Activated naive CD8-positive, alpha-beta T cell treated with anti-CD3 and anti-CD28 coated beads, Interleukin-2, amount 10 ng/mL, durations not matched to agents 7 days and 5 days (primary cell): ENCODE measurements around the gene CDK5RAP3. TPM values are rescaled to one million over a fixed set of nuclear protein-coding genes. Genes with fewer than 3 reads are reported as not detected.
"Not testable (repeated sequence)": the region's sequence is repeated elsewhere in the genome, so short reads cannot be mapped to it uniquely, and the experiment has no call there.

Source experiments
- ATAC-seq: fragments of 150-1000 bp; cut with Tn5 transposase; one replicate; pipeline ENCODE4 v1.10.0; 2021; ENCODE audit warnings: low read depth, moderate library complexity
- POLR2A ChIA-PET: fragments of 350-600 bp; sonication (Branson Sonifier 250); formaldehyde crosslinking; loops from one replicate; lab custom pipeline; 2021; ENCODE audit warnings: antibody characterized with exemption; lab: Charles Lee
- DNase-seq: peaks from one replicate; pipeline ENCODE4 v3.0.0; 2021
- H3K27ac Mint-ChIP-seq: one replicate; pipeline ENCODE4 v1.8.0; 2022; ENCODE audit warnings: mild to moderate bottlenecking, mixed read lengths
- H3K27me3 Mint-ChIP-seq: one replicate; pipeline ENCODE4 v1.8.0; 2022; ENCODE audit warnings: mild to moderate bottlenecking, moderate library complexity, mixed read lengths
- H3K36me3 Mint-ChIP-seq: one replicate; pipeline ENCODE4 v1.8.0; 2021; ENCODE audit warnings: mild to moderate bottlenecking, mixed read lengths
- H3K4me1 Mint-ChIP-seq: one replicate; pipeline ENCODE4 v1.8.0; 2021; ENCODE audit warnings: mixed read lengths
- H3K4me3 Mint-ChIP-seq: one replicate; pipeline ENCODE4 v1.8.0; 2022; ENCODE audit warnings: mild to moderate bottlenecking, moderate library complexity, mixed read lengths
- H3K9me3 Mint-ChIP-seq: one replicate; pipeline ENCODE4 v1.8.0; 2021; ENCODE audit warnings: mixed read lengths
- total RNA-seq, 2 experiments: library from RNA; stranded (reverse); gene quantifications; one replicate each; pipeline ENCODE4 v1.2.3, GENCODE V29; 2021

The CDK5RAP3 gene
- total RNA-seq, 2 experiments from 2014 or later, result 286 to 287 TPM

DNA sequence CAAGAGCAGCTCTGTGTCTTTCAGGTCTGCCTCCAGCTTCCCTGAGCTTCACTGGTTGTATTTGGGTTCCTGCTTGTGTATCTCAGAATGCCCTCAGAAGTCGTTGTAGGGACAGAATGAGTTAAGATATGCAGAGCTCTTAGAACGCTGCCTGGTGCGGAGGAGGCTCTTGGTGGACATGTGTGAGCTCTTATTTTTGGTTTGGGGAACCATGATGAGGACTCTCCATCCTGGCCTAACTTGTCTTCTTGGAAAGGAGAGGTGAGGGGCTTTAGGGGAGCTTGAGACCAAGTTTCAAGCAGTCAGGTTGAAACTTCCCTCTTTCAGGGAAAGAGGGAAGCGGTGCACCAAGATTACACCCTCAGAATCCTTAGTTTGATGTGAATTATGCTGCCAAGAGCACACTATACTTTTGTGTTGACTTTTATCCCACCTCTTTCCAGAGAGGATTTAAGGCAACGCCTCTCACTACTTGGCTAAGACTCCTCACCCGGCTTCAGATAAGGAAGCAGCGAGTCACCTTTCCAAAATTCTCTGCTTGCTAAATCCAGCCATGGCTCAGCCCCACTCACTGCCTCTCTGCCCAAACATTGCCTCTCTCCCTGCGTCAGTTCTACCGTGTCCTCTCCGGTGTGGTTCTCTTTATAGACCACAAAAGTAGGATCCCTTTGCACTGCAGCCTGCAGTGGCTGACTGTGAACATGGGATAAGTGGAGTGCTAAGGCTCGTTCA lies 12.7 kb downstream of the CDK5RAP3 start:
- peak overlapping the region; percentile 65 for H3K27ac Mint-ChIP-seq
- peaks cover 30% of the 10 kb centered on the region for H3K4me1 Mint-ChIP-seq
- no peaks in the 10 kb centered on the region for H3K9me3 Mint-ChIP-seq
- POLR2A ChIA-PET, result interaction anchor here (1.5 to 2.4 kb wide), 2 partner anchors 12 to 35 kb away, joined by 3 to 8 read pairs; partner anchors contain the start of gene CDK5RAP3
- H3K27me3 Mint-ChIP-seq, result no peaks in the 10 kb centered on the region
- H3K4me3 Mint-ChIP-seq, result no peak overlapping the region
- ATAC-seq (no peak), DNase-seq (no peak)
- H3K36me3 Mint-ChIP-seq, result peaks cover 28% of the 10 kb centered on the region

DNA sequence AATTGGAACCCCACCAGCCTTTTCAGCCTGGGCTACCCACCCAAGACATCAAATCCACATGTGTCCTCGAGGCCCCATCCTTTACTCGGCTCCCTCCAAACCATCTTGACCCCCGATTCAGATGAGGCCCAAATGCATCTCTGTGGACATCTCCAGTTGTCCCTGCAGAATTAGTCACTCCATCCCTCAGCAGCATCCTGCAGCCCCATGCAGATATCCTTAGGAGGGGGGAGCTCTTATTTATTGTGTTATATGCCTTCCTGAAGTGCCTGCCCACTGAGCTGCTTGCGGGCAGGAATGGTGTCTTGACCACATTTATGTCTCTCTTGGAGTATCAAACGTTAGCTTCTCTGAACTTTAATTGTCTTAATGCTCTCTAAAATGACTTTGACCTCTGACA lies 15.6 kb downstream of the CDK5RAP3 start:
- Mint-ChIP-seq H3K36me3 (peaks cover 16% of the 10 kb centered on the region), H3K4me3 (no peak overlapping the region), H3K9me3 (no peaks in the 10 kb centered on the region), H3K27ac (no peak overlapping the region), H3K4me1 (peaks cover 35% of the 10 kb centered on the region), H3K27me3 (peaks cover 2% of the 10 kb centered on the region)
- DNase-seq (no peak), ATAC-seq (no peak)
- POLR2A ChIA-PET, result interaction anchor here (1.2 kb wide), 1 partner anchor 45 kb away, joined by 3 read pairs; the partner anchor contains the start of gene PNPO

DNA sequence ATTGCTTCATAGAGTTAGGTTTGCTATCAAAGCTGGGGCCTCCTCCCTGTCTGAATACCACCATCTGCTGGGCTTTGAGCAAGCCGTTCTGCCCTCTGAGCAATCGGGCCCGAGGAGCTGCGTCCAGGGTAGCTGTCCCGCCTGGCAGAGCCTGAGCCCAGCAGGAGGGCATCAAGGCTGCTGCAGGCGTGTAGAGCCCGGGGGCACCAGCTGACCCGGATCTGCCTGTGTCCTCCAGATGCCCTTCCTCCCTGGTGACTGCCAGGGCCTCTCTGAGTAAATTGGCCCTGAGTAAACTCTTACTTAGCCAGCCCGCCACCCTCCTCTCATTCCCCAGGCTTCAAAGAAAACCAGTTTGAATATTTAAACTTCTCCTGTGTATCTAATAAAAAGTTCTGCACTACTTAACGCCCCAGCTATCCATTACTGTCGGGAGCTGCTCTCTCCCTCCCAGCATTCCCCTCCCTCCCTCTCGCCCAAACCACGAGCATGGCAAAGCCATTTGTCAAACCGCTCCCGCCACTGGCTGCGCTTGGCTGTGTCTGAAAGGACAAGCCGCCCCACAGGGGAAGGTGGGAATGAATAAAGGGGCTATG lies 16.4 kb downstream of the CDK5RAP3 start:
- Mint-ChIP-seq H3K27ac (no peak overlapping the region), H3K9me3 (no peaks in the 10 kb centered on the region), H3K27me3 (peaks cover 2% of the 10 kb centered on the region), H3K4me1 (peaks cover 32% of the 10 kb centered on the region), H3K4me3 (no peak overlapping the region), H3K36me3 (peaks cover 16% of the 10 kb centered on the region)
- no peak for DNase-seq
- POLR2A ChIA-PET, result interaction anchor here (1.2 kb wide), 1 partner anchor 46 kb away, joined by 3 read pairs; the partner anchor contains the start of gene PNPO
- no peak for ATAC-seq

DNA sequence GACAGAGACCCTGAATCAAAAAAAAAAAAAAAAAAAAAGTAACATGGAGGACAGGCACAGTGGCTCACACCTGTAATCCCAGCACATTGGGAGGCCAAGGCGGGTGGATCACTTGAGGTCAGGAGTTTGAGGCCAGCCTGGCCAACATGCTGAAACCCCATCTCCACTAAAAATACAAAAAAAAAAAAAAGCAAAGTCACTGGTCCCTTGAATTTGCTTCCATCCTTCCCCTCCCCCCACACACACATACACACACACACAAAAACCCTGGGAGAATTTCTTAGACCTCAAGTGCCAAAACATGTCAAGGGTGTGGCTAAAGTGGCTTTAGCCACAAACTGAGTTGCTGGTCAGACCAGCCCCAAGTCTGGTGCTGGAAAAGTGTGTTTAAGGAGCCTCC lies 17.5 kb downstream of the CDK5RAP3 start:
- POLR2A ChIA-PET, H3K27ac Mint-ChIP-seq, H3K27me3 Mint-ChIP-seq, DNase-seq, ATAC-seq, H3K9me3 Mint-ChIP-seq: not testable (repeated sequence)
- peaks cover 12% of the 10 kb centered on the region for H3K36me3 Mint-ChIP-seq
- peaks cover 25% of the 10 kb centered on the region for H3K4me1 Mint-ChIP-seq
- H3K4me3 Mint-ChIP-seq, result peak overlapping the region; percentile 29

DNA sequence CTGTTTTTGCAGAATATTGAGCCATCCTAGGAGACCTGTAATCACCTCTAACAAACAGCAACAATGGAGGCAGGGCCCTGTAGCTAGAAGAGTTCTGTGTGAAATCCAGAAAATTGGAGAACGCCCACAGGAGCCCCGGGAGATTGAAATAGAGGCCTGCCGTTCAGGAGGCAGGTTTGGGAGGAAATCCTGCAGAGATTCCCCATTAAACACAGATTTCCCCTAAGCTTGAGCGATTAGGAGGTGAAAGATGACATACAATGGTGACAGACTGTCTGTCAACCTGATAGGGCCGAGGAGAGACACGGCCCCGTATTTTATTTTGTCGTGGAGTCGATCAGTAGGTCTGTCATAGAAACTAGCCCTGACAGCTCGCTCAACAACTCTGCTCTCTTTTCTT lies 18.2 kb downstream of the CDK5RAP3 start:
- ATAC-seq (peak; percentile 11), DNase-seq (no peak)
- Mint-ChIP-seq H3K27ac (no peak overlapping the region), H3K4me1 (peaks cover 20% of the 10 kb centered on the region), H3K9me3 (no peaks in the 10 kb centered on the region), H3K36me3 (peaks cover 7% of the 10 kb centered on the region), H3K4me3 (peak overlapping the region; percentile 33), H3K27me3 (peaks cover 4% of the 10 kb centered on the region)
- POLR2A ChIA-PET, result no interaction called here

DNA sequence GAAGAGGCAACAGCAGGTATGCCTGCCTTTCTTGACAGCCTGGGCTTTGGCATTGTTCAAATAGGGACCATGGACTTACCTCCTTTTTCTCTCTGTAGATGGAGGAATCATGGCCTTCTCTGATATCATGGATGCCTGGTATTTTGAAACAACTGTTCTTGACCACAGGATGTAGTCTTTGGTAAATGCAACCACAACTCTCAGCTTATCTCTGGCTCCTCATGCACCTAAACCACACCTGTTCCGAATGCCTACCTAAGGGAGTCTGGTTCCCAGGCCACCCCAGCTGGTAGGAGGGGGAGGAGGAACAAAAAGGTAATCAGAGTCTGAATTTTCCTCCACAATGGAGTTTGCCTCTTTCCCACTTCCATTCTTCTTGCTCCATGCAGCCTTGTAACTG lies 18.8 kb downstream of the CDK5RAP3 start:
- ATAC-seq (peak; percentile 28), DNase-seq (no peak)
- no peak overlapping the region for H3K27ac Mint-ChIP-seq

DNA sequence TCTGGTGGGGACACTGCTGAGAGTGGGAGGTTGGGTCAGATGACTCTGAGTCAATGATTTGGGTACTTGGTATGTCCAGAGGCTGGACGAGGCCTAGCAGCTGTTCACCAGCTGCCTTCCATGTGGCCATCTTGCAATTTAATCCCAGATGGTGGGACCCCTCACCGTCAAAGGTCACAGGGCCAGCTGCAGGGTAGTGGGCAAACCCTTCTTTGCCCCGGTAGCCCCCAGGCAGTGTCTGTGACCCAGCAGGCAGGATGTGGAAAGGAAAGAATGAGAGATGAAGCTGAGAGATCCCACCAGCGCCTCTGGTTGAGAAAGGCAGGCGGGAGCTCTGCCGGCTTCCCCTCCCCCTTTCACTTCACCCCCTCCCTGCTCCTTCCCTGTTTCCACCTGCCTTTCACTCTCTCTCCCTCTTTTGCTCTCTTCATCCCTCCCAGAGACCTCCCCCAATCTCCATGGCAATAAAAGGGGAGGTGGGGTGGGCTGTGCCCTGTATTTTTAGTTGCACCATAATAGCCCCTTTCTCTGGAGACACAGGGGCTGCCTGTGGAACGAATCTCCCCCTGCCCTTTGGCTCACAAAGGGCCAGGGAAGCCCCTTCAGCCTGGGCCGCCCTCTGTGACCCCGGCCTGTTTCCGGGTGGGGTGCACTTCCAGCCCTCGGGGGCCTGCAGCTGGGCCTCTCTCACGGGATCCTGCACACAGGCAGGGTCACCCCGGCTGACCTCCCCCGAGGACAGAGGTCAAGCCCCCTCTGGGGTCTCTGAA lies 20.2 kb downstream of the CDK5RAP3 start:
- Mint-ChIP-seq H3K4me3 (no peak overlapping the region), H3K4me1 (peaks cover 20% of the 10 kb centered on the region), H3K36me3 (peaks cover 3% of the 10 kb centered on the region), H3K27me3 (peaks cover 4% of the 10 kb centered on the region), H3K9me3 (no peaks in the 10 kb centered on the region), H3K27ac (no peak overlapping the region)
- POLR2A ChIA-PET, result interaction anchor here (0.5 kb wide), 1 partner anchor 383 kb away, joined by 3 read pairs; no protein-coding TSS in a partner anchor
- DNase-seq (no peak), ATAC-seq (no peak)

More for the DNA sequence above, 18.8 kb downstream of the CDK5RAP3 start:
- H3K36me3 Mint-ChIP-seq, result peaks cover 6% of the 10 kb centered on the region
- H3K9me3 Mint-ChIP-seq, result no peaks in the 10 kb centered on the region
- H3K4me1 Mint-ChIP-seq, result peaks cover 20% of the 10 kb centered on the region
- H3K4me3 Mint-ChIP-seq, result peak overlapping the region; percentile 31
- POLR2A ChIA-PET, result no interaction called here
- H3K27me3 Mint-ChIP-seq, result peaks cover 4% of the 10 kb centered on the region

DNA sequence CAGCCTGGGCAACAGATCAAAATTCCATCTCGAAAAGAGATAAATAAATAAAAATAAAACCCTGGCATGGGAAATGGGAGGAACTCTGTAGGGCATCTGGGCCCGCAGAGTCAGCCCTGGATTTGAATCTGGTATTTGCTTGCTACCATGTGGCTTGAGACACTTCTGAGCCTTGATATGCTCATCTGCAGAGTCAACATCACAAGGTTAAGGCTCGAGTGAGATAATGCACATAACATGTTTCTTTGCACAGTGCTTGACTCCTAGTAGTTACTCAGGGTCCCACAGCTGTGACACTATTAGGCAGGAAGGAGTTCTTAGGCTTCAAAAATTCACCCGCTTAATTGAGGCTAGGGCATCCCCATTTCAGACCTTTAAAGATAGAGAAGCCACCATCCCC lies 21.3 kb downstream of the CDK5RAP3 start:
- POLR2A ChIA-PET, result no interaction called here
- ATAC-seq, result no peak
- Mint-ChIP-seq H3K4me1 (peaks cover 20% of the 10 kb centered on the region), H3K9me3 (no peaks in the 10 kb centered on the region), H3K27ac (no peak overlapping the region), H3K4me3 (no peak overlapping the region), H3K36me3 (no peaks in the 10 kb centered on the region), H3K27me3 (peaks cover 7% of the 10 kb centered on the region)
- no peak for DNase-seq

DNA sequence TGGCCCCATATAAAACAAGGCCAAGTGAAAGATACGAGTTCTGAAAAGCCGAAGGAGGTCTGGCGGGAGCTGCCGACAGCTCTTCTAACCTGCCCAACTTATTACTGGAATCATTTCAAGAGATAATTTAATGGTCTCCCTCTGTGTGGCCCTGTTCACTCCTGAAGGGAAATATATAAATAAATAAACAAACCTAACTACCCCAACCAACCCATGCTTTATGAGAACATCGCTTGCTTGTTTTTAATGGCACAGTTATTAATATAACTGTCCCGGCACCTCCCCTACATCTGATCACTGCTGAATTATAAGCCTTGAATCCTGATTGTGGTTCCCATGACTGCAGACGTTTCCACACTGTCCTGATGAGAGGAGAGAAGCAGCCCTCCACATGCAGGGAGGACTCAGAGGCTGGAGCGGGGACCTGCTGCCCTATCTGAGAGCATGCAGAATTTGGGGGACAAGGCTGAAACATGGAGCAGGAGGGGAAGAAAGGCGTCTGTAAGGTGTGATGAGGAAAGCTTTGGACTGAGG lies 22.2 kb downstream of the CDK5RAP3 start:
- H3K27ac Mint-ChIP-seq, result no peak overlapping the region
- peaks cover 20% of the 10 kb centered on the region for H3K4me1 Mint-ChIP-seq
- POLR2A ChIA-PET, result no interaction called here
- H3K9me3 Mint-ChIP-seq, result no peaks in the 10 kb centered on the region
- H3K36me3 Mint-ChIP-seq, result no peaks in the 10 kb centered on the region
- peaks cover 7% of the 10 kb centered on the region for H3K27me3 Mint-ChIP-seq
- ATAC-seq, result no peak
- no peak overlapping the region for H3K4me3 Mint-ChIP-seq
- no peak for DNase-seq

DNA sequence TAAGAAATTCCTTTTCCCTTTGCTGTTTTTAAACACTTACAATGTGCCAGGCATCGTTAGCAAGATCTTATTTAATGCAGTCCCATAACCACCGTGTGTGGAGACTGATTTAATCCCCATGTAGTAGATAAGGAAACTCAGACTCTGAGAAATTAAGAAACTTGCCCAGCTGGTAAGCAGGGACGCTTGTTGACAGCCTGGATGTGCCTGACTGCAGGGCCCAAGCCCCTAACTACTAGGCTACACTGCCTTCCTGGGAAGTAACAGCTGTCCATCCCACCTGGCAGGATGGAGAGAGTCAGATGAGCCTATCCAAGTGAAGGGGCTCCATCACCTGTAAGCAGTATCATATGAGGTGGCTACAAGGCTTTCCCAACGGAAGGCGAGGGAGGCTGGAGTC lies 23.1 kb downstream of the CDK5RAP3 start:
- POLR2A ChIA-PET, result no interaction called here
- Mint-ChIP-seq H3K9me3 (no peaks in the 10 kb centered on the region), H3K4me3 (no peak overlapping the region), H3K4me1 (peaks cover 15% of the 10 kb centered on the region), H3K36me3 (no peaks in the 10 kb centered on the region), H3K27ac (no peak overlapping the region), H3K27me3 (peaks cover 7% of the 10 kb centered on the region)
- ATAC-seq (no peak), DNase-seq (no peak)

DNA sequence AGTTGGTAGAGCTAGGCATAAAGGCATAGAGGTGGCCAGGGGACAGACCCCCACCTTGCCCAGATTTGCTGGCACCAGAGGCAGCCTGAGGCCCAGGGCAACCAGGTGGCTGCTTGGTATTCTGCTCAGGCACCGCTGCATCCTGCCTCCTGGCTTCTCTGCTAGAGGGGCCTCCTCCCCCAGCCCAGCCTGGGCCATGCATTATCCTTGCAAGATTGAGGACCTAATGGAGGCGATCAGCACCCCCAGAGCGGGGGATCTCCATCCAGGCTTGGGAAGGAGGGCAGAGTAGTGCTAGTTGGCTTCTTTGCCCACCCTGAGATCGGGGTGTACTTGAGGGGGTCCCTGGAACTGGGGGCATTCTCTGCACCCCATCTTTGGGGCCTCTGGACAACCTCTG lies 23.8 kb downstream of the CDK5RAP3 start:
- DNase-seq, result no peak
- H3K36me3 Mint-ChIP-seq, result no peaks in the 10 kb centered on the region
- H3K4me3 Mint-ChIP-seq, result no peak overlapping the region
- ATAC-seq, result no peak
- POLR2A ChIA-PET, result no interaction called here
- peaks cover 5% of the 10 kb centered on the region for H3K27me3 Mint-ChIP-seq
- peaks cover 10% of the 10 kb centered on the region for H3K4me1 Mint-ChIP-seq
- no peak overlapping the region for H3K27ac Mint-ChIP-seq
- H3K9me3 Mint-ChIP-seq, result no peaks in the 10 kb centered on the region

DNA sequence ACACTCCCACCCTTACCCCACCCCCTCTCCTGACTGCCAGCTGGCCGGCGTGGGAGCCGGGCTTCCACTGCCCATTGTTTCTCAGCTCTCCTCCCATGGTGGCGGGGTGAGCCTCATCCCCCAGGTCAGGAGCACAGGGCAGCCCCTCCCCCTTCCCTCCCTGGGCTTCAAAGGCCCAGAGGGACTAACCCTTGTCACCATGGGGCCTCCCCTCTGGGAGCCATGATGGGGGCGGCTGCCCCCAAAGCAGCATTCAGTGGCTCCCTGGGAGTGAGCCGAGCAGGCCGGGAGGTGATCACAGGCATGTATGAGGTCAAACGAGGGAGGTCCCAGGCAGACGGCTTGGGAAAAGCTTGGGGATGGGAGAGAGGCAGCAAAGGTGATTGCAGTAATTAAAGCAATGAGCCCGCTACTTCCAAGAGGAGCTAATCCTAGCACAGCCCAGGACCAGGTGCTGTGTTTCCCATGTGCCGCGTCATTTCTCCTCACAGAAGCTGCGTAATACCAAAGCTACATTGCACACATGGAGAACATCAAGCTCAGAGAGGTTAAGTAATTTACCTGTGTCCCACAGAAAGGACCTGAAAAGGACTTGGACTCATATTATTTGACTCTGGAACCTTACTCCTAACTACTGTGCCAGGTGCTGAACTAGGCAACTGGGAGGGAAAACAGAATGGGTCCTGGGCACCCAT lies 24.5 kb downstream of the CDK5RAP3 start:
- no peak overlapping the region for H3K4me3 Mint-ChIP-seq
- no peak for DNase-seq
- no peak overlapping the region for H3K27ac Mint-ChIP-seq
- no peaks in the 10 kb centered on the region for H3K36me3 Mint-ChIP-seq
- peaks cover 5% of the 10 kb centered on the region for H3K4me1 Mint-ChIP-seq
- ATAC-seq, result no peak
- H3K9me3 Mint-ChIP-seq, result no peaks in the 10 kb centered on the region
- POLR2A ChIA-PET, result no interaction called here
- H3K27me3 Mint-ChIP-seq, result peaks cover 8% of the 10 kb centered on the region

DNA sequence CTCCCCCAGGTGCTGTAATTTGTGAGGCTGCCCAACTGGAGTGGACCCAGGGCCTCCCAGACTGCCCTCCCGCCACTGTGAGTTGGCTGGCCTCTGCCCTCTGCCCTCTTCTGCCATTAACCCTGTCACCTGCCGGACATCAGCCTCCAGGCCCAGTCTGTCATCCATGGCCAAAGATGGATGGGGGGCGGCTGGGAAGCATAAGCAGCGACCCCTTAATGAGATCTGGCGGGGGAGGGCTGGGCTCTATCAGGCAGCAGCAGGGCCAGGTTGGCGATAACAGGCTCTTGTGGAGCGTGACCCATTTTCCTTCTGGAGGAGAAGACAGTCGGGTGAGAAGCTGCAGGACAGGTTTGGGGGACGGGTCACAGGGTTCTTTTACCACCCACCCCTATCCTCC lies 25.3 kb downstream of the CDK5RAP3 start:
- DNase-seq (no peak), ATAC-seq (no peak)
- H3K4me3 Mint-ChIP-seq, result no peak overlapping the region
- POLR2A ChIA-PET, result no interaction called here
- H3K36me3 Mint-ChIP-seq, result no peaks in the 10 kb centered on the region
- peaks cover 8% of the 10 kb centered on the region for H3K27me3 Mint-ChIP-seq
- H3K9me3 Mint-ChIP-seq, result no peaks in the 10 kb centered on the region
- H3K27ac Mint-ChIP-seq, result no peak overlapping the region
- H3K4me1 Mint-ChIP-seq, result peaks cover 3% of the 10 kb centered on the region
